Skeletal muscle tissue (tissue), 4 donors: ENCODE measurements around the gene MIPOL1. TPM values are rescaled to one million over a fixed set of nuclear protein-coding genes. Genes with fewer than 3 reads are reported as not detected.
"Not testable (repeated sequence)": the region's sequence is repeated elsewhere in the genome, so short reads cannot be mapped to it uniquely, and the experiment has no call there.

Source experiments
- H3K27ac ChIP-seq: one replicate; pipeline ENCODE4 v1.7.0; 2013; ENCODE audit warnings: mild to moderate bottlenecking, low read depth, low read length, inconsistent platforms
- H3K27me3 ChIP-seq, 3 donors: one replicate each; pipeline ENCODE4 v1.7.0; 2013; ENCODE audit warnings: low read length in 3 of 3; ENCODE audit not compliant: control insufficient read depth in 3 of 3, insufficient read depth in 3 of 3
- H3K36me3 ChIP-seq, 3 donors: one replicate each; pipeline ENCODE4 v1.7.0; 2013; ENCODE audit warnings: low read length in 3 of 3; ENCODE audit not compliant: control insufficient read depth in 3 of 3, insufficient read depth in 3 of 3
- H3K4me1 ChIP-seq, 3 donors: one replicate each; pipeline ENCODE4 v1.7.0; 2013; ENCODE audit warnings: low read length in 3 of 3, mild to moderate bottlenecking in 3 of 3; ENCODE audit not compliant: control insufficient read depth in 3 of 3, insufficient read depth in 3 of 3
- H3K4me3 ChIP-seq, 3 donors: one replicate each; pipeline ENCODE4 v1.7.0; 2013; ENCODE audit warnings: low read length in 3 of 3
- H3K9ac ChIP-seq, 3 donors: one replicate each; pipeline ENCODE4 v1.7.0; 2013; ENCODE audit warnings: low read length in 3 of 3, mild to moderate bottlenecking in 3 of 3, moderate library complexity in 2 of 3, low read depth in 1 of 3
- H3K9me3 ChIP-seq, 3 donors: one replicate each; pipeline ENCODE4 v1.7.0; 2013; ENCODE audit warnings: low read length in 3 of 3; ENCODE audit not compliant: control insufficient read depth in 3 of 3
- total RNA-seq: library from RNA; depleted of rRNA; stranded (reverse); fragments of >200 nt; gene quantifications from one replicate; pipeline ENCODE4 v1.2.3, GENCODE V29; 2014
- donor health status: Osteomylitis.

MIPOL1 gene
- total RNA-seq, 1 donor from 2014 or later = 16.7 TPM

DNA sequence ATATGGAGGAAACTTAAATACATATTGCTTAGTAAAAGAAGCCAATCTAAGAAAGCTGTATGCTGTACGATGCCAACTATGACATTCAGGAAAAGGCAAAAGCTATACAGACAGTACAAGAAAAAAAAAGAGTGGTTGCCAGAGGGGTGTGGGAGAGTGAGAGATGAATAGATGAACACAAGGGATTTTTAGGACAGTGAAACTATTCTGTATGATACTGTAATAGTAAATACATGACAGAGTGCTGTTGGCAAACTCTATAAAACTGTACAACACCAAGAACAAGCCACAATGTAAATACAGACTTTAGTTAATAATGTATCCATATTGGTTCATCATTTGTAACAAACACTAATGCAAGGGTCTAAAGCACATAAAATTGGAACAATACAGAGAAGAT, 10.9 kb upstream of the MIPOL1 start:
- no peak overlapping the region for H3K27ac ChIP-seq
- no peak overlapping the region for H3K4me3 ChIP-seq
- H3K36me3 ChIP-seq = no peaks in the 10 kb centered on the region
- H3K4me1 ChIP-seq = no peaks in the 10 kb centered on the region
- H3K9me3 ChIP-seq = no peaks in the 10 kb centered on the region
- H3K27me3 ChIP-seq = no peaks in the 10 kb centered on the region
- H3K9ac ChIP-seq = no peak overlapping the region

DNA sequence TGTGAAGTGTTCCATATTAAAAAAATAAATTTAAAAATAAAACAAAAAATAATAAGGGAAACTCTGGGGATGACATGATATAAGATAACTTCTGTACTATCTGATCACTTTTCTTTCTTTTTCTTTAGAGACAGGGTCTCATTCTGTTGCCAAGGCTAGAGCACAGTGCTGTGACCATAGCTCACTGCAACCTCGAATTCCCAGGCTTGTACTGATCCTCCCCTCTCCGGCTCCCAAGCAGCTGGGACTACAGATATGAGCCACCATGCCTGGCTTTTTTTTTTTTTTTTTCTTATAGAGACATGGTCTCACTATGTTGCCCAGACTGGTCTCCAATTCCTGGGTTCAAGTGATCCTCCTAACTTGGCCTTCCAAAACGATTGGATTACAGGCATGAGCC, 10.4 kb upstream of the MIPOL1 start:
- Histone ChIP-seq H3K4me3 (no peak overlapping the region), H3K4me1 (no peaks in the 10 kb centered on the region), H3K36me3 (no peaks in the 10 kb centered on the region), H3K27ac (no peak overlapping the region), H3K9ac (no peak overlapping the region), H3K9me3 (no peaks in the 10 kb centered on the region), H3K27me3 (no peaks in the 10 kb centered on the region)

DNA sequence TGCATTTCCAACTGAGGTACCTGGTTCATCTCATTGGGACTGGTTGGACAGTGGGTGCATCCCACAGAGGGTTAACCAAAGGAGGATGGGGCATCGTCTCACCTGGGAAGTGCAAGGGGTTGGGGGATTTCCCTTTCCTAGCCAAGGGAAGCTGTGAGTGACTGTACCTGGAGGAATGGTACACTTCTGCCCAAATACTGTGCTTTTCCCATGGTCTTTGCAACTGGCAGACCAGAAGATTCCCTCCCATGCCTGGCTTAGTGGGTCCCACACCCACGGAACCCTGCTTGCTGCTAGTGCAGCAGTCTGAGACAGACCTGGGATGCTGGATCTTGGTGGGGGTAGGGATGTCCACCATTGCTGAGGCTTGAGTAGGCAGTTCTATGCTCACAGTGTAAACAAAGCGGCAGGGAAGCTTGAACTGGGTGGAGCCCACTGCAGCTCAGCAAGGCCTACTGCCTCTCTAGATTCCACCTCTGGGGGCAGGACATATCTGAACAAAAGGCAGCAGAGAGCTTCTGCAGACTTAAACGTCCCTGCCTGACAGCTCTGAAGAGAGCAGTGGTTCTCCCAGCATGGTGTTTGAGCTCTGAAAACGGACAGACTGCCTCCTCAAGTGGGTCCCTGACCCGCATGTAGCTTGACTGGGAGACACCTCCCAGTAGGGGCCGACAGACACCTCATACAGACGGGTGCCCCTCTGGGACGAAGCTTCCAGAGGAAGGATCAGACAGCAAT, 9.7 kb upstream of the MIPOL1 start:
- H3K27me3 ChIP-seq, H3K4me3 ChIP-seq, H3K36me3 ChIP-seq, H3K9me3 ChIP-seq, H3K4me1 ChIP-seq, H3K27ac ChIP-seq, H3K9ac ChIP-seq: not testable (repeated sequence)

DNA sequence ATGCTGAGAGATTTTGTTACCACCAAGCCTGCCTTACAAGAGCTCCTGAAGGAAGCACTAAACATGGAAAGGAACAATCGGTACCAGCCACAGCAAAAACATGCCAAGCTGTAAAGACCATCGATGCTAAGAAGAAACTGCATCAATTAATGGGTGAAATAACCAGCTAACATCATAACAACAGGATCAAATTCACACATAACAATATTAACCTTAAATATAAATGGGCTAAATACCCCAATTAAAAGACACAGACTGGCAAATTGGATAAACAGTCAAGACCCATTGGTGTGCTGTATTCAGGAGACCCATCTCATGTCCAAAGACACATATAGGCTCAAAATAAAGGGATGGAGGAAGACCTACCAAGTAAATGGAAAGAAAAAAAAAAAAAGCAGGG, 8.0 kb upstream of the MIPOL1 start:
- H3K4me3 ChIP-seq, H3K27ac ChIP-seq, H3K36me3 ChIP-seq, H3K4me1 ChIP-seq, H3K9ac ChIP-seq, H3K27me3 ChIP-seq, H3K9me3 ChIP-seq: not testable (repeated sequence)

DNA sequence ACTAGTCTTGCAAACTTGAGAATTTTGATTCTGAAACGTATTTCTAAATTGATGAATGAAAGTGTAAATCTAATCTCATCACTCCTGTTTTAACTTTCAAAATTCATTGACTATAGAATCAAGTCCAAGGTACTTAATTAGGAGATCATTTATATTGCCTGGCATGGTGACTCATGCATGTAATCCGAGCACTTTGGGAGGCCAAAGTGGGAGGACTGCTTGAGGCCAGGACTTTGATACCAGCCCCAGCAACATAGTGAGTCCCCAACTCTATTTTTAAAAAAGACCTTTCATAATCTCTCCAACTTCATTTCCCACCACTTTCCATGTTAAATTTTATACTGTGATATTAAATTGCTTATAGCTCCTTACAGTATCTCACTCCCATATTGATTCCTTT, 3.0 kb upstream of the MIPOL1 start:
- Histone ChIP-seq H3K4me1 (peaks cover 0 to 9% (median 0%) of the 10 kb centered on the region in 3 donors), H3K27me3 (no peaks in the 10 kb centered on the region), H3K36me3 (no peaks in the 10 kb centered on the region), H3K9me3 (no peaks in the 10 kb centered on the region), H3K27ac (no peak overlapping the region), H3K9ac (no peak overlapping the region), H3K4me3 (no peak overlapping the region)

GRCh38 chr14:37195327-37195726, 2.4 kb upstream of the MIPOL1 start:
- H3K36me3 ChIP-seq = no peaks in the 10 kb centered on the region
- no peak overlapping the region for H3K27ac ChIP-seq
- peaks cover 0 to 9% (median 3%) of the 10 kb centered on the region in 3 donors for H3K4me1 ChIP-seq
- H3K4me3 ChIP-seq = no peak overlapping the region
- no peaks in the 10 kb centered on the region for H3K9me3 ChIP-seq
- H3K9ac ChIP-seq = no peak overlapping the region
- no peaks in the 10 kb centered on the region for H3K27me3 ChIP-seq

- Histone ChIP-seq H3K4me1 (peaks cover 0 to 9% (median 3%) of the 10 kb centered on the region in 3 donors), H3K9me3 (no peaks in the 10 kb centered on the region), H3K36me3 (no peaks in the 10 kb centered on the region), H3K9ac (peak overlapping the region; percentile 85 to 92 (median 92)), H3K4me3 (peak overlapping the region; percentile 83 to 96 (median 88)), H3K27me3 (no peaks in the 10 kb centered on the region), H3K27ac (peak overlapping the region; percentile 91)
Observed at GRCh38 chr14:37196604-37197420, 925 bp upstream of the MIPOL1 start.

DNA sequence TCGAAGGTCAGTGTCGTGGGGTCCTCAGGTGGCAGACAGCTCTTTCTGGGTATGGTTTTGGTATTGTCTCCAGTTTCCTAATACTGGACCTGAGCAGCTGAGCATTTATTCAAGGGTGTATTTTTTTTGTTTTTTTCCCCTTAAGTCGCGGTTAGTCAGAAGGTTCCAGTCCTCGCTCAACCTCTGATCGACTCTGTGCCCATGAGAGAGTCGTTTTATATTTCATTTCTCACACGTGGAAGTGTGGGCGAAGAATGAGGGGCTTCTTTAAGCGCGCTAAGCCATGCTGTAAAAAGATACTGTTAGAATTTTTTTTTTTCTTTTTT, 499 bp downstream of the MIPOL1 start:
- no peaks in the 10 kb centered on the region for H3K9me3 ChIP-seq
- H3K9ac ChIP-seq = peak overlapping the region; percentile 85 to 92 (median 92)
- peaks cover 0 to 9% (median 3%) of the 10 kb centered on the region in 3 donors for H3K4me1 ChIP-seq
- peak overlapping the region; percentile 83 to 96 (median 88) for H3K4me3 ChIP-seq
- no peaks in the 10 kb centered on the region for H3K27me3 ChIP-seq
- no peaks in the 10 kb centered on the region for H3K36me3 ChIP-seq
- H3K27ac ChIP-seq = peak overlapping the region; percentile 91

DNA sequence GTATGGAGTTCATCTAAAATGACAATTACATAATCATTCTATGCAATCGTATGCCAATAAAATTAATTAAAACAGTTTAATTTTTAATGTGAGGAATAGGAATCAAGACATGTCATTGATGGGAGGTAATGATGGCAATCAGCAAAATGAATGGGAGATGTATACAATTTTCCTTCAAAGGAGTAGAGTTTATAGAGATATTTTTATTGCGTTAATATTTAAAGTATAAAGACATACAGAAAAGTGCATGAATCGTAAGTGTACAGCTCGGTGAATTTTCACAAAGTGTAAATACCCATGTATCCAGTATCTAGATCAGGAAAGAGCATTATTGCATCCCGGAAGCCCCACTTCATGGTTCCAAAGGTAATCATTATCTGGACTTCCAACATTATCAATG, 1.2 kb downstream of the MIPOL1 start:
- no peaks in the 10 kb centered on the region for H3K27me3 ChIP-seq
- no peaks in the 10 kb centered on the region for H3K36me3 ChIP-seq
- H3K4me1 ChIP-seq = peaks cover 0 to 9% (median 3%) of the 10 kb centered on the region in 3 donors
- peak overlapping the region in 1 of 3 donors; percentile 83 for H3K4me3 ChIP-seq
- no peak overlapping the region for H3K27ac ChIP-seq
- H3K9me3 ChIP-seq = no peaks in the 10 kb centered on the region
- no peak overlapping the region for H3K9ac ChIP-seq

DNA sequence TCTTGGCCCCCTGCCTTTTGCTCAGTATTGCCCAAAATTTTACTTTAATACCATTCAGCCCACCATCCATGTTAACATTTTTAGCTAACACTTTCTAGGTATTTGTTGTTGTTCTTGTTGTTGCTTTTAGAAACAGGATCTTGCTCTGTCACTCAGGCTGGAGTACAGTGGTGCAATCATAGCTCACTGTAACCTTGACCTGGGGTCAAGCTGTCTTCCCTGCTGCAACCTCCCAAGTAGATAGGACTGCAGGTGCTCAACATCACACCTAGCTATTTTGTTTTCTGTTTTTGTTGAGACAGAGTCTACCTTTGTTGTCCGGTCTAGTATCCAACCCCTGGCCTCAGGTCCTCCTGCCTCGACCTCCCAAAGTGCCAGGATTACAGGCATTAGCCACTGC, 4.0 kb downstream of the MIPOL1 start:
- H3K27me3 ChIP-seq = no peaks in the 10 kb centered on the region
- H3K9me3 ChIP-seq = no peaks in the 10 kb centered on the region

More for the DNA sequence above, 4.0 kb downstream of the MIPOL1 start:
- Histone ChIP-seq H3K4me1 (peaks cover 0 to 9% (median 3%) of the 10 kb centered on the region in 3 donors), H3K27ac (no peak overlapping the region), H3K4me3 (no peak overlapping the region), H3K36me3 (no peaks in the 10 kb centered on the region), H3K9ac (no peak overlapping the region)
